Measurements from ENCODE around the gene UPK3B.
"Not testable (repeated sequence)": the region's sequence is repeated elsewhere in the genome, so short reads cannot be mapped to it uniquely, and the experiment has no call there.

- TF ChIP-seq, protein P1, sequence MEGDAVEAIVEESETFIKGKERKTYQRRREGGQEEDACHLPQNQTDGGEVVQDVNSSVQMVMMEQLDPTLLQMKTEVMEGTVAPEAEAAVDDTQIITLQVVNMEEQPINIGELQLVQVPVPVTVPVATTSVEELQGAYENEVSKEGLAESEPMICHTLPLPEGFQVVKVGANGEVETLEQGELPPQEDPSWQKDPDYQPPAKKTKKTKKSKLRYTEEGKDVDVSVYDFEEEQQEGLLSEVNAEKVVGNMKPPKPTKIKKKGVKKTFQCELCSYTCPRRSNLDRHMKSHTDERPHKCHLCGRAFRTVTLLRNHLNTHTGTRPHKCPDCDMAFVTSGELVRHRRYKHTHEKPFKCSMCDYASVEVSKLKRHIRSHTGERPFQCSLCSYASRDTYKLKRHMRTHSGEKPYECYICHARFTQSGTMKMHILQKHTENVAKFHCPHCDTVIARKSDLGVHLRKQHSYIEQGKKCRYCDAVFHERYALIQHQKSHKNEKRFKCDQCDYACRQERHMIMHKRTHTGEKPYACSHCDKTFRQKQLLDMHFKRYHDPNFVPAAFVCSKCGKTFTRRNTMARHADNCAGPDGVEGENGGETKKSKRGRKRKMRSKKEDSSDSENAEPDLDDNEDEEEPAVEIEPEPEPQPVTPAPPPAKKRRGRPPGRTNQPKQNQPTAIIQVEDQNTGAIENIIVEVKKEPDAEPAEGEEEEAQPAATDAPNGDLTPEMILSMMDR (IDR thresholded peaks at IDR 0.05; ENCODE audit: low read depth, low read length, poor library complexity, severe bottlenecking), result not testable (repeated sequence)
- TF ChIP-seq EZH2phosphoT487 (IDR thresholded peaks at IDR 0.05; ENCODE audit: borderline replicate concordance, low read length), result not testable (repeated sequence)
Observed at GRCh38 chr7:76460767-76461166, 49.6 kb upstream of the UPK3B start.

All from DOHH2 (cell line).